ENCODE data around the gene RPUSD2.

Gene RPUSD2

DNA sequence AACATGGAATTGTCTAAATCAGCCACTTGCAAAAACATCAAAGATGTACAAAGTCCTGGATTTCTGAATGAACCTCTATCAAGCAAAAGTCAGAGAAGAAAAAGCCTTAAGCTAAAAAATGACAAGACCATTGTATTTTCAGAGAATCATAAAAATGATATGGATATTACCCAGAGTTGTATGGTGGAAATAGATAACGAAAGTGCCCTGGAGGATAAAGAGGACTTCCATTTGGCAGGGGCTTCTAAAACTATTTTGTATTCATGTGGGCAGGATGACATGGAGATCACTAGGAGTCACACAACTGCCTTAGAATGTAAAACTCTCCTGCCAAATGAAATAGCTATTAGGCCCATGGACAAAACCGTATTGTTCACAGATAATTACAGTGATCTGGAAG, 54.3 kb downstream of the RPUSD2 start:
- no peak for DNase-seq (ENCODE audit: low read depth in 2 of 2)

Measured in fibroblast of skin of left biceps (primary cell).